ENCODE data around the gene CABP1. TPM values are rescaled to one million over a fixed set of nuclear protein-coding genes. Genes with fewer than 3 reads are reported as not detected.

CABP1 gene
- total and polyA plus RNA-seq, 9 donors = 0.33 to 2.6 (median 0.82) TPM; not detected in 1

- no peak overlapping the region for H3K27ac ChIP-seq
- whole genome bisulfite sequencing, 3 donors = 62 to 67% (median 67%) methylated on average over 5 of the region's 5 CpGs
- no peaks in the 10 kb centered on the region for H3K36me3 ChIP-seq
- no peaks in the 10 kb centered on the region for H3K4me1 ChIP-seq (ENCODE audit: insufficient read depth)
- H3K4me3 ChIP-seq = no peak overlapping the region
- no peaks in the 10 kb centered on the region for H3K27me3 ChIP-seq
- no peak for DNase-seq
- no peak for TF ChIP-seq POLR2A (IDR thresholded peaks at IDR 0.05)
- no peak for TF ChIP-seq EP300 (IDR thresholded peaks at IDR 0.05)
- no peak for TF ChIP-seq CTCF (IDR thresholded peaks at IDR 0.05)
- intact Hi-C loops (cut with DNase I) = no loop called here
- no peaks in the 10 kb centered on the region for H3K9me3 ChIP-seq
Observed at GRCh38 chr12:120631097-120631496, 9.3 kb upstream of the CABP1 start.

- intact Hi-C loops (cut with DNase I) = loop anchor here in 2 of 4 donors (10.0 kb wide), 2 partner anchors 74 to 324 kb away; partner anchors contain the start of gene UNC119B (in 1 of the 2)
- H3K27ac ChIP-seq = no peak overlapping the region
Observed at GRCh38 chr12:120640861-120641833, 721 bp downstream of the CABP1 start.

GRCh38 chr12:120642121-120642520 is 1.7 kb downstream of the CABP1 start:
- Histone ChIP-seq H3K27ac (no peak overlapping the region), H3K9me3 (no peaks in the 10 kb centered on the region), H3K27me3 (no peaks in the 10 kb centered on the region), H3K4me1 (ENCODE audit: insufficient read depth) (peaks cover 9% of the 10 kb centered on the region), H3K4me3 (no peak overlapping the region), H3K36me3 (no peaks in the 10 kb centered on the region)
- no peak for DNase-seq
- intact Hi-C loops (cut with DNase I) = loop anchor here in 2 of 4 donors (10.0 kb wide), 2 partner anchors 73 to 323 kb away; partner anchors contain the start of gene UNC119B (in 1 of the 2)
- TF ChIP-seq EP300 (IDR thresholded peaks at IDR 0.05) = no peak
- no peak for TF ChIP-seq CTCF (IDR thresholded peaks at IDR 0.05)
- TF ChIP-seq POLR2A (IDR thresholded peaks at IDR 0.05) = no peak
- WGBS, 3 donors = 70 to 74% (median 72%) methylated on average over 9 of the region's 9 CpGs

More at GRCh38 chr12:120640861-120641833, 721 bp downstream of the CABP1 start:
- TF ChIP-seq CTCF (IDR thresholded peaks at IDR 0.05) (no peak), EP300 (IDR thresholded peaks at IDR 0.05) (no peak)
- Histone ChIP-seq H3K9me3 (no peaks in the 10 kb centered on the region), H3K27me3 (no peaks in the 10 kb centered on the region), H3K4me1 (ENCODE audit: insufficient read depth) (peaks cover 9% of the 10 kb centered on the region), H3K36me3 (no peaks in the 10 kb centered on the region), H3K4me3 (peak overlapping the region; percentile 26)
- DNase-seq = peak in 4 of 5 donors; percentile 22 to 68 (median 44)
- WGBS, 3 donors = 1% methylated on average over 41 to 115 of the region's 115 CpGs

GRCh38 chr12:120642826-120643225 is 2.4 kb downstream of the CABP1 start:
- Histone ChIP-seq H3K36me3 (no peaks in the 10 kb centered on the region), H3K9me3 (no peaks in the 10 kb centered on the region), H3K4me1 (ENCODE audit: insufficient read depth) (peaks cover 9% of the 10 kb centered on the region), H3K27ac (no peak overlapping the region), H3K4me3 (no peak overlapping the region), H3K27me3 (no peaks in the 10 kb centered on the region)
- TF ChIP-seq CTCF (IDR thresholded peaks at IDR 0.05) = no peak
- no peak for TF ChIP-seq POLR2A (IDR thresholded peaks at IDR 0.05)
- TF ChIP-seq EP300 (IDR thresholded peaks at IDR 0.05) = no peak
- 72 to 90% (median 84%) methylated on average over 4 of the region's 4 CpGs for whole genome bisulfite sequencing, 3 donors
- intact Hi-C loops (cut with DNase I) = loop anchor here in 2 of 4 donors (10.0 kb wide), 2 partner anchors 72 to 322 kb away; partner anchors contain the start of gene UNC119B (in 1 of the 2)
- no peak for DNase-seq
